ENCODE results near the gene ZNF580.

- TF ChIP-seq CTCF (IDR thresholded peaks at IDR 0.05): no peak
- no peak for TF ChIP-seq ZFX (IDR thresholded peaks at IDR 0.05; ENCODE audit: borderline replicate concordance)
Measured at GRCh38 chr19:55658846-55659459, 18.2 kb downstream of the ZNF580 start.
